KG1 (cell line): ENCODE data around the gene NIN.
"Not testable (repeated sequence)": the region's sequence is repeated elsewhere in the genome, so short reads cannot be mapped to it uniquely, and the experiment has no call there.

Source experiments
- DNase-seq: peaks from one replicate; lab custom pipeline; 2025; lab: John Stamatoyannopoulos, UW

Gene NIN

DNA sequence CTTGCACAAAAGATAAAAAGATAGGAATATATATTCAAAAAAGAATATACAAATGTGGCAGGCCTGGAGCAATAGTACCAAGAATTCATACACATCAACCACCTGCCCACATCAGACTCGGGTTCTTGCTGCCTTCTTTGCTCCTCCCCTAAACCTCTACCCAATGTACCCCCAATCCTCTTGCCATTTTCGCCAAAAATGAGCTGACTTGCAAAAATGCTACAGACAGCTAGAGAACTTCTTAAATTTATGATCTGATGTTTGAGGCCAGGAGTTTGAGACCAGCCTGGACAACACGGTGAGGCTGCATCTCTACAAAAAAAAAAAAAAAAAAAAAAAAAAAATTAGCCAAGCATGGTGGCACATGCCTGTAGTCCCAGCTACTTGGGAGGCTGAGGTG is 119.9 kb downstream of the NIN start:
- no peak for DNase-seq

DNA sequence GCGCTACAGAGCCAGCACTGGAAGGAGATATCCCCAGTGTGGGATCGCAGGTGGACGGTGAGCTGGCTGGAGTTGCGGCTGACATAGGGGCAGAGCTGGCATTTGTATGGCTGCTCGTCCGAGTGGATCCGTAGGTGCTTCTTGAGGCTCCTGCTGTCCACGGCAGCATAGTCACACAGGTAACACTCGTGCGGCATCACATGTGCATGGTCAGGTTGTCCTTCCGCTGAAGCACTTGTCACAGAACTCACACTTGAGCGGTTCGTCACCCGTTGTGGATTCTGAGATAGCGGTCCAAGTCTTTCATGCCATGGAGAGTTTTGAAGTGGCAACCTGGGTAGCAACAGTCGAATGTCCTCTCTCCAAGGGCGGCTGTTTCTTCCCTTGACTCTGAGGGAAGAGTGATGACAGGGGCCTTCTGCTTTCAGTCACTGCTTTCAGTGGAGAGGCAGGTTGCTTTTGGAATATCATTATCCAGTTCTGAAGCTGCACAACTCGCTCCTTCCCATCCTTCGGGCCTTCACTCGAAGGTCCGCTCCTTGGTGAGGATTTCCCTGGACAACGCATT is 125.9 kb downstream of the NIN start:
- no peak for DNase-seq

DNA sequence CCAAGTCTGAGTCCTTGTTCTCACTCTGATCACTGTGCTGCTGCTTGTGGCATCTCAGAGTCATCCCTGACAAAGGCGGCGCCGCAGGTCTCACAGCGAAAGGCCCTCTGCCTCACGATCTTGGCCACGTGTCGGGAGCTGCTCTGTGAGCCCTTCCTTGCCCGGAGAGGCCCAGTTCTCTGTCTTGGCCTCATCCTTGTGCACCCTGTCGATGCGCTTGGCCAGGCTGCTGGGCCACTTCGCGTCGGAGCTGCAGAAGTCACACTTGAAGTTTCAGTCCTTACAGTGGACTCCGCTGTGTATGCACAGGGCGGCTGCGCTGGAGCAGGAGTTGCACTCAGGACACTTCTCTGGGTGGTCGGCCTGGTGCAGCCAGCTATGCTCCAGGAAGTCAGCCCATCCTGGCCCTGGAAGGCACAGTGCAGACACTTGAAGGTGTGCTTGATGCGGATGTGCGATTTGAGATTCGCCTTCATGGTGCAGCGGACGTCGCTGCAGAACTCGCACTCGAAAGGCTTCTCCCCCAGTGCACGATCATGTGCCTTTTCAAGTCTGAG is 126.4 kb downstream of the NIN start:
- DNase-seq, result no peak

DNA sequence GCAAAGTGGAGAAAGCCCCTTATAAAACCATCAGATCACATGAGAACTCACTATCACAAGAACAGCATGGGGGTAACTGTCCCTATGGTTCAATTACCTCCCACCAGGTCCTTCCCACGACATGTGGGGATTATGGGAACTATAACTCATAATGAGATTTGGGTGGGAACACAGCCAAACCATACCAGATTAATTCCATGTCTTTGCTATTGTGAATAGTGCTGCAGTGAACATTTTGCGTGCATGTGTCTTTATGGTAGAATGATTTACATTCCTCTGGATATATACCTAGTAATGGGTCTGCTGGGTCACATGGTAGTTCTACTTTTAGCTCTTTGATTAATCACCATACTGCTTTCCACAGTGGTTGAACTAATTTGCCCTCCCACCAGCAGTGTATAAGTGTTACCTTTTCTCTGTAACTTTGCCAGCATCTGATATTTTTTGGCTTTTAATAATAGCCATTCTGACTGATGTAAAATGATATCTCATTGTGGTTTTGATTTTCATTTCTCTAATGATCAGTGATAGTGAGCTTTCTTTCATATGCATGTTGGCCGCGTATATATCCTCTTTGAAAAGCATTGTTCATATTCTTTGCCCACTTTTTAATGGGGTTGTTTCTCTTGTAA is 133.2 kb downstream of the NIN start:
- no peak for DNase-seq

DNA sequence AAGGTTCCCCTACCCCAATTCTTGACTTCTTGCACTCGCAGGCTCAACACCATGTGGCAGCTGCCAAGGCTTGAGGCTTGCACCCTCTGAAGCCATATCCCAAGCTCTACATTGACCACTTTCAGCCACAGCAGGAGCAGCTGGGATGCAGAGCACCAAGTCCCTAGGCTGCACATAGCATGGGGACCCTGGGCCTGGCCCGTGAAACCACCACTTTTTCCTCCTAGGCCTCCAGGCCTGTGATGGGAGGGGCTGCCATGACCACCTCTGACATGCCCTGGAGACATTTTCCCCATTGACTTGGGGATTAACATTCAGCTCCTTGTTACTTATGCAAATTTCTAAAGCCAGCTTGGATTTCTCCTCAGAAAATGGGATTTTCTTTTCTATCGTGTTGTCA is 136.7 kb downstream of the NIN start:
- not testable (repeated sequence) for DNase-seq

DNA sequence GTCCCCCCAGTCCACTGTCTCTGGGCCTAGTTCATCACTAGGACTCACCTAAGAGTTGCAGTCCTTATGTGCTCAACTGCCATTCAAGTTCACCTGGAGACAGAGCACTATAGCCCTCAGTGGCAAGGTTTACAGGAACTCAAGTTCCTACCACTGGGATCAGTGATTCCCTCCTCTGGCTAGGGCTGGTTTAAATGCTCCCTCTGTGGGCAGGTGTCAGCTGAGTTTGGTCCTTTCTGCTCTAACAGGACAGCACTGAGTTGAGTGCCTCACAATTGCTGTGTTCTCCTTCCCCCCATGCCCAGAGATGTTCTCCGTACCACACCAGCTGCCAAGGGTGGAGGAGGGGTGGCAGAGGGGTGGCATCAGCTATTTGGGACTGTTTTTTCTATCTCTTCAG is 142.1 kb downstream of the NIN start:
- no peak for DNase-seq

DNA sequence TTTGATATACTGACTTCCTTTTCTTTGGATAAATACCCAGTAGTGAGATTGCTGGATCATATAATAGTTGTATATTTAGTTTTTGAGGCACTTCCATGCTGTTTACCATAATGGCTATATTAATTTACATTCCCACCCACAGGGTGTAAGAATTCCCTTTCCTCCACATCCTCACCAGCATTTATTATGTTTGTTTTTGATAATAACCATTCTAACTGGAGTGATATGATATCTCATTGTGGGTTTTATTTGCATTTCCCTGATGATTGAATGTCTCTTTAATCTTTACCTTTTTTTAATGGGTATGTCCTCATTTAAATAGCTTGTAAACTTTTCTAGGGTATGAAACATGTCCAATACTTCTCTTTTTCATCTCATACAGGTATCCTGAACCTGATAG is 151.3 kb downstream of the NIN start:
- DNase-seq, result no peak

DNA sequence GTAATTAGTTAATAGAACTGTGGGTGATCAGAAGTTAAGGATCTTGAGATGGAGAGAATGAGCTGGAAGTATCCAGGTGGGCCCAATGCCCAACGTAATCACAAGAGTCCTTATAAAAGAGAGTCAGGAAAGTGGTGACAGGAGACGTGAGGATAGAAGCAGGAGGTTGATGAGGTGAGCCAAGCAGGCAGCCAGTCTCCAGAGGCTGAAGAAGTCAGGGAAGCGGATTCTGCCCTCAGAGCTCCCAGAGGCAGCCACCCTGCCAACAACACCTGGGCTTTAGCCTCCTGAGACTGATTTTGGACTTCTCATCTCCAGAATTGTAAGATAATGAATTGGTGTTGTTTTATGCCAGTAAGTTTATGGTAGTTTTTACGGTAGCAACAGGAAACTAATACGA is 152.8 kb downstream of the NIN start:
- DNase-seq, result no peak

DNA sequence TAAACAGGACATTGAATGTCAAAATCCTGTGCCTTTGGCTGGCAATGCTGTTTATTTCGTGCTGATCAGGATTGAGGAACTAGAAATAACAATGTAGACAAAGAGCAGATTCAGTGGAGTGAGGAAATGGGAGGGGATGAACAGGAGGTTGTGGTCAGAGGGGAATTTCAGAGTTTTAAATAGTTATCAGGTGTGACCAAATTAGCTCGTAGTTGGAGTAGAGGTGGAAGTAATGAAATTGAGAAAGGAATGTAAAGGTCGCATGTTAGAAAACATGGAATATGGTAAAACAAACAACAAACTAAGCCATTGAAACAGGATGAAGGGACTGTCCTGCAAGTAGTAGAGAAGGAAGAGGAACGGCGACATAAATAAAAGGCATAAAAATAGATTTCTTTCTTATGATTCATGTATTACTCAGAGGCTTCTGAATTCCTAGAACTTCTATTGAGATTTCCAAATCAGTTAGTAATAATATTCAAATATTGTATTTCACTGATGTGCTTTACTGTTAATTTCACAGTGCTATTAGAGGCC is 153.4 kb downstream of the NIN start:
- DNase-seq, result no peak

DNA sequence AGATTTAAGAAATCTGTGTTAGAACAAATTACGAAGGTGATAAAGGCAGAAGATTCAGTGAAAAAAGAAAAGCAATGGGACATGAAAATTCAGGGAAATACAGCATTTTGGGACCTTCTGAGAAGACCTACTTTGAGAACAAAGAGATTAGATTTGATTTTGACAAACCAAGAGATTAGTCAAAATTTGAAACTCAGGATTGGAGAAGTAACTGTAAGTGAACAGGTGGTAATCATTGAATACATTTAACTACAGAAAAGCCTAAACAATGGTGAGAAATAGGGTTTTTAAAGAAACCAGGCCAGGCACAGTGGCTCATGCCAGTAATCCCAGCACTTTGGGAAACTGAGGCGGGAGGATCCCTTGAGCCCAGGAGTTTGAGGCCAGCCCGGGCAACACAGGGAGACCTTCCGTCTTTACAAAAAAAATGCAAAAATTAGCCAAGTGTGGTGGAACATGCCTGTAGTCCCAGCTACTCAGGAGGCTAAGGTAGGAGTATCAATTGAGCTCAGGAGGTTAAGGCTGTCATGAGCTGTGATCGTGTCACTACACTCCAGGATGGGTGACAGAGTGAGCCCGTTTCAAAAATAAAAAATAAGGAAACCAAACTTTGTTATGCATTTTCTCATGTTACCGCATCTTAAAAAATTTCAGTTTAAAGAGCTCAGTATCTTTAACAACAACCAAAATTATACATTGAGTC is 154.0 kb downstream of the NIN start:
- DNase-seq, result no peak

DNA sequence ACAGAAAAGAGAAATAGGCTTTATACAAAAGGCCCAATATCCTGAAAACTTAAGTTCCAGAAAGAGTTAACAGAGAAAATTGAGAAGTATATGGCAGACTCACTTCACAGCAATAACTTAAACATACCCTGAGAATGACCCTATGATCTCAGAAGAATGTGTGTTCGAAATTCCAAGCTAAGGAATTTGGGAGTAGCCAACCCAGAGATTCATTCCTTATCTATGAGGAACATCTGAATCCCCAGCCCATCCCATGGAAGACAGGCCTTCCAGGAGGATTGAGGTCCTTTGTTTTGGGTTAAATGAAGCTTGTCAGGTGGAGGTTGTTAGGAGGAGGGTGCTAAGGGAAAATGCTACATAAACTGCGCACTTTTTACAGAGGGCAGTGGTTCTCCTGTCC is 155.4 kb downstream of the NIN start:
- no peak for DNase-seq

DNA sequence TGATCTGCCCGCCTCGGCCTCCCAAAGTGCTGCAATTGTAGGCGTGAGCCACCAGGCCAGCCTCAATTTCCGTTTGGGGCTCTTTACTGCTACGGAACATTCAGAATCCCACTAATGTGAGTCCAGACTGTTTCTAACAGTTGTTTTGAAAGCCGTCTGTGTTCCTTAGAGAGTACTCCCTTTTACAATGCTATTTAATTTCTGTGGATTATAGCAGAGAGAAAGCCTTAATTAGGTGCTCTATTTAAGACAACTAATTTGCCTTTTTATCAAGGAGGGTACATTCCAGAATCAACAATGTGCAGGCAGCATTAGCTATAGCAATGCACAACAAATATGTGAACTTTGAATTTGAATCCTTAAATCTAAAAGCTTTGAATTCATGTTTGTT is 160.1 kb downstream of the NIN start:
- no peak for DNase-seq

DNA sequence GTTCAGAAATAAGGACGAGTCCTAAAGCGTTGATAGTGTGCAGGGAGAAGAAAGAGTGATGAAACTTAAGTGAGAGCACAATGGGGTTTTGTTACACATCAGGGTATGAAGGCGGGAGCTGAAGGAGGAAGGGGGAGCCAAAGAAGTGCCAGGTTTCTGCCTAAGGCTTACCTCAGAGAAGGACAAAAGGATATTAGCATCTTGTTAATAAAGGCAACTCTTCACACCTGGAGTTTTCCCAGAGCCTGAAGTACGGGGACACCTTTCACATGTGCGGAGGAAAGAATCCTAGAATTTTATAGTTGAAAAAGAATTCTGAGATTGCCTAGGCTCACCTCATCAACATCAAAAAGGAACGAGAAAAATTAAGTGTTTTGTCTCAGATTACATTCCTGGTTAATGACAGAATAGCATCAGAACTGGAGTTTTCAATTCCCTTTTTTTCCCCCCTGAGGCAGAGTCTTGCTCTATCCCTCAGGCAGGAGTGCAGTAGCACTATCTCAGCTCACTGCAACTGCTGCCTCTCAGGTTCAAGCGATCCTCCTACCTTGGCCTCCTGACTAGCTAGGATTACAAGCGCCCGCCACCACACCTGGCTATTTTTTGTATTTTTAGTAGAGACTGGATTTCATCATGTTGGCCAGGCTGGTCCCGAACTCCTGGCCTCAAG is 160.6 kb downstream of the NIN start:
- DNase-seq, result no peak
